ENCODE results near the gene SIK3. TPM values are rescaled to one million over a fixed set of nuclear protein-coding genes. Genes with fewer than 3 reads are reported as not detected.

Gene SIK3
- total RNA-seq, 1 donor from 2014 or later: 19.5 TPM

GRCh38 chr11:117080370-117080769 is 17.9 kb downstream of the SIK3 start:
- TF ChIP-seq, protein P1, sequence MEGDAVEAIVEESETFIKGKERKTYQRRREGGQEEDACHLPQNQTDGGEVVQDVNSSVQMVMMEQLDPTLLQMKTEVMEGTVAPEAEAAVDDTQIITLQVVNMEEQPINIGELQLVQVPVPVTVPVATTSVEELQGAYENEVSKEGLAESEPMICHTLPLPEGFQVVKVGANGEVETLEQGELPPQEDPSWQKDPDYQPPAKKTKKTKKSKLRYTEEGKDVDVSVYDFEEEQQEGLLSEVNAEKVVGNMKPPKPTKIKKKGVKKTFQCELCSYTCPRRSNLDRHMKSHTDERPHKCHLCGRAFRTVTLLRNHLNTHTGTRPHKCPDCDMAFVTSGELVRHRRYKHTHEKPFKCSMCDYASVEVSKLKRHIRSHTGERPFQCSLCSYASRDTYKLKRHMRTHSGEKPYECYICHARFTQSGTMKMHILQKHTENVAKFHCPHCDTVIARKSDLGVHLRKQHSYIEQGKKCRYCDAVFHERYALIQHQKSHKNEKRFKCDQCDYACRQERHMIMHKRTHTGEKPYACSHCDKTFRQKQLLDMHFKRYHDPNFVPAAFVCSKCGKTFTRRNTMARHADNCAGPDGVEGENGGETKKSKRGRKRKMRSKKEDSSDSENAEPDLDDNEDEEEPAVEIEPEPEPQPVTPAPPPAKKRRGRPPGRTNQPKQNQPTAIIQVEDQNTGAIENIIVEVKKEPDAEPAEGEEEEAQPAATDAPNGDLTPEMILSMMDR (IDR thresholded peaks at IDR 0.05): no peak

DNA sequence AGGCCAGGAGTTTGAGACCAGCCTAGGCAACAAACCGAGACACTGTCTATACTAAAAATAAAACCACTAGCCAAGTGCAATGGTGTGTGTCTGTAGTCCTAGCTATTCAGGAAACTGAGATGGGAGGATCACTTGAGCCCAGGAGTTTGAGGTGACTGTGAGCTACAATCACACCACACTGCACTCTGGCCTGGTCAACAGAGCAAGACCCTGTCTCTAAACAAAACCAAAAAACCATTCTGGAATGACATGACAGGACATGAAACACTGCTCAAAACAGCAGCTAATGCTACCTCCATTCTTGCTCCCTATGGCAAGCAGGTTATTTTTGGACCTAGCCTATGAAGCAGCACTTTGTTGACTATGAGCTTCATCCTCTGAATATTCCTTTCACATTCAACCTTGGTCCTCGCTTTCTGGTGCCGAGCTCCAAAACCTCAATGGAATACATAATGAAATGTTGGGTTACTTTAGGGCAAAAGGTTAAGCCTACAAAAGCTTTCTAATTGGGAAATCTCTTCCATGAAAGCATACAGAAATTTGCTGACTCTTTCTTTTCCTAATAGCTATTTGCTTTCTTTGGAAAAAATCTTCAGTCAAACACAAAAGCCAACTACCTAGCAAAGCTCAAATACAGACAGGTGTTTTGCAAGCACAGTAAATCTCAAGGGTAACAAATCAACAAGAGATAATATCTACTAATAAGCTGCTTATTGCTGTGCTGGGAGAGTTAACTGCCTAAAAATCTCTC is 21.1 kb downstream of the SIK3 start:
- no peaks in the 10 kb centered on the region for H3K27me3 Mint-ChIP-seq (ENCODE audit: low read depth)
- TF ChIP-seq, protein P1 (IDR thresholded peaks at IDR 0.05): no peak
- H3K36me3 Mint-ChIP-seq (ENCODE audit: low read depth): no peaks in the 10 kb centered on the region
- no peak overlapping the region for H3K27ac Mint-ChIP-seq (ENCODE audit: unreplicated experiment)
- no peak overlapping the region for H3K4me3 Mint-ChIP-seq (ENCODE audit: unreplicated experiment)
- DNase-seq (ENCODE audit: low spot score): no peak
- H3K9me3 Mint-ChIP-seq (ENCODE audit: low read depth): no peaks in the 10 kb centered on the region
- H3K4me1 Mint-ChIP-seq (ENCODE audit: low read depth): peaks cover 25% of the 10 kb centered on the region

More at GRCh38 chr11:117080370-117080769, 17.9 kb downstream of the SIK3 start:
- DNase-seq (ENCODE audit: low spot score): no peak
- no peak overlapping the region for H3K4me3 Mint-ChIP-seq (ENCODE audit: unreplicated experiment)
- H3K9me3 Mint-ChIP-seq (ENCODE audit: low read depth): no peaks in the 10 kb centered on the region
- no peaks in the 10 kb centered on the region for H3K36me3 Mint-ChIP-seq (ENCODE audit: low read depth)
- H3K4me1 Mint-ChIP-seq (ENCODE audit: low read depth): peaks cover 35% of the 10 kb centered on the region
- H3K27ac Mint-ChIP-seq (ENCODE audit: unreplicated experiment): no peak overlapping the region
- H3K27me3 Mint-ChIP-seq (ENCODE audit: low read depth): no peaks in the 10 kb centered on the region

- Mint-ChIP-seq H3K4me3 (ENCODE audit: unreplicated experiment) (no peak overlapping the region), H3K27ac (ENCODE audit: unreplicated experiment) (no peak overlapping the region), H3K4me1 (ENCODE audit: low read depth) (peaks cover 33% of the 10 kb centered on the region), H3K27me3 (ENCODE audit: low read depth) (no peaks in the 10 kb centered on the region), H3K9me3 (ENCODE audit: low read depth) (no peaks in the 10 kb centered on the region), H3K36me3 (ENCODE audit: low read depth) (no peaks in the 10 kb centered on the region)
- DNase-seq (ENCODE audit: low spot score): no peak
- TF ChIP-seq, protein P1 (IDR thresholded peaks at IDR 0.05): no peak
Measured at GRCh38 chr11:117075186-117075585, 23.0 kb downstream of the SIK3 start.

DNA sequence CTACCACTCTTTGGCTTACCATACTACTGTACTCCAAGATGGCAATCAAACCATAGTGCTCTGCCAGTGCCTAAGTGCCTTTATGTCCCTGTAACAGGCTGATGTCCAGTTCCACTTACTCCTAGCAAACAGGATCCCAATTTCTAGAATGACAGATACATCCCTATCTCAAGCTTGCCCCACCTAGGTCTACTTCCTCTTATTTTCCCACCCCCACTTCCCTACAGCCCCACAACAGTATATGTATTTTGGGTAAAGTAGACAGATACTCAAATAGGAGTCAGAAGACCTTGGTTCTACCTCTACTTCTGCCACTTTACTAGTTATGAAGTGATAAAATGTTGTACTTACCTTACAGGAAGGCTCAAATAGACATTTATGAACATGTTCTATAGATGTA is 24.1 kb downstream of the SIK3 start:
- peaks cover 35% of the 10 kb centered on the region for H3K4me1 Mint-ChIP-seq (ENCODE audit: low read depth)
- no peak overlapping the region for H3K27ac Mint-ChIP-seq (ENCODE audit: unreplicated experiment)
- H3K36me3 Mint-ChIP-seq (ENCODE audit: low read depth): no peaks in the 10 kb centered on the region
- DNase-seq (ENCODE audit: low spot score): no peak
- TF ChIP-seq, protein P1 (IDR thresholded peaks at IDR 0.05): no peak
- no peaks in the 10 kb centered on the region for H3K27me3 Mint-ChIP-seq (ENCODE audit: low read depth)
- H3K9me3 Mint-ChIP-seq (ENCODE audit: low read depth): no peaks in the 10 kb centered on the region
- H3K4me3 Mint-ChIP-seq (ENCODE audit: unreplicated experiment): no peak overlapping the region

DNA sequence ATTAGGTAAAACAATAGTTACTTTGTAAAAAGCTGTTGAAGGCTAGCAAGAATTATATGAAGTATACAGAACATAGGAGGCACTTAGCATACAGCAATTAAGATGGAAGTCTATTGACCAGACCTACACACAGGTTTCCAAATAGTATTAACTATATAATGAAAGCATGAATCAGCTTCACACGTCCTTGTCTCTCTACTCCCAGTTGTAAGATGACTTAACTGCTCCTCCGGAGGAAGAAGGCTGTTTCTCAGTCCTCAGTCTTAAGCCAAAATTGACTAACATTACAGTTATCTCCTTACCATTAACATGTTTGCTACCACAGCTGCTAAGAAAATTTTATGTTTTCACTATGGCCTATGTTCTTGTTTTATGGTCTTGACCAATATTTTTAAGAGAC is 24.7 kb downstream of the SIK3 start:
- no peak for DNase-seq (ENCODE audit: low spot score)
- H3K27ac Mint-ChIP-seq (ENCODE audit: unreplicated experiment): no peak overlapping the region
- no peaks in the 10 kb centered on the region for H3K27me3 Mint-ChIP-seq (ENCODE audit: low read depth)
- H3K4me1 Mint-ChIP-seq (ENCODE audit: low read depth): peaks cover 35% of the 10 kb centered on the region
- TF ChIP-seq, protein P1 (IDR thresholded peaks at IDR 0.05): no peak
- H3K9me3 Mint-ChIP-seq (ENCODE audit: low read depth): no peaks in the 10 kb centered on the region
- H3K4me3 Mint-ChIP-seq (ENCODE audit: unreplicated experiment): no peak overlapping the region
- no peaks in the 10 kb centered on the region for H3K36me3 Mint-ChIP-seq (ENCODE audit: low read depth)

Measured in chondrocyte (in vitro differentiated cells).